K562 (cell line): Measurements from ENCODE around the gene ZMIZ1.

Experiments
- FOXJ3 ChIP-seq: sonication (generic); formaldehyde crosslinking; IDR thresholded peaks from 2 replicates; pipeline ENCODE4 v1.4.0; 2020; ENCODE audit warnings: mild to moderate bottlenecking, missing genetic modification reagents
- HMGXB4 ChIP-seq: sonication (generic); formaldehyde crosslinking; IDR thresholded peaks from 2 replicates; pipeline ENCODE4 v1.8.1; 2023; ENCODE audit warnings: mild to moderate bottlenecking, missing genetic modification reagents
- JUNB ChIP-seq: fragments of 450-650 bp; formaldehyde crosslinking; conservative IDR thresholded peaks from 2 replicates; pipeline ENCODE4 v1.4.0; 2020; ENCODE audit warnings: mild to moderate bottlenecking
- NFYB ChIP-seq: IDR thresholded peaks from 2 replicates; pipeline ENCODE4 v1.6.1; 2011; ENCODE audit warnings: mild to moderate bottlenecking, moderate library complexity; ENCODE audit not compliant: insufficient read length; ENCODE audit errors: extremely low read depth
- SRF ChIP-seq, 2 experiments: fragments of 250-450, 450-650 bp in 1 of 2; sonication (Bioruptor Pico) in 1 of 2; sonication (generic) in 1 of 2; formaldehyde crosslinking; IDR thresholded peaks; 2 replicates each; pipeline versions ENCODE4 v1.5.0 to v1.5.1; 2020 to 2022; ENCODE audit warnings: mild to moderate bottlenecking in 1 of 2, missing genetic modification reagents in 1 of 2
- SRSF9 ChIP-seq: fragments of 200-400 bp; formaldehyde crosslinking; IDR thresholded peaks from 2 replicates; pipeline ENCODE4 v1.6.1; 2017; ENCODE audit warnings: low read depth, low read length, borderline replicate concordance
- THRA ChIP-seq: fragments of 450-650 bp; IDR thresholded peaks from 2 replicates; pipeline ENCODE4 v1.6.1; 2017; ENCODE audit warnings: mild to moderate bottlenecking, moderate library complexity
- ZBTB2 ChIP-seq: fragments of 450-650 bp; IDR thresholded peaks from 2 replicates; pipeline ENCODE4 v1.6.1; 2016; ENCODE audit warnings: antibody characterized with exemption
- ZBTB7A ChIP-seq: IDR thresholded peaks from 2 replicates; pipeline ENCODE4 v1.6.1; 2011; ENCODE audit warnings: low read depth, mild to moderate bottlenecking, low read length, moderate library complexity, borderline replicate concordance; ENCODE audit not compliant: control insufficient read depth
- ZNF316 ChIP-seq: fragments of 450-650 bp; IDR thresholded peaks from 2 replicates; pipeline ENCODE4 v1.6.1; 2016

- no peak for TF ChIP-seq ZBTB2
- no peak for TF ChIP-seq SRF (CRISPR knock-in tag; IDR thresholded peaks at IDR 0.05)
- TF ChIP-seq FOXJ3 = no peak
- no peak for TF ChIP-seq NFYB
- TF ChIP-seq HMGXB4 (CRISPR knock-in tag) = no peak
- TF ChIP-seq JUNB = no peak
- no peak for TF ChIP-seq THRA
- no peak for TF ChIP-seq ZBTB7A
- TF ChIP-seq SRSF9 = no peak
- no peak for TF ChIP-seq ZNF316
These were observed 9.7 kb downstream of the ZMIZ1 start for GRCh38 chr10:79078367-79079053.
